ENCODE data around the gene APLP2. TPM values are rescaled to one million over a fixed set of nuclear protein-coding genes. Genes with fewer than 3 reads are reported as not detected.
A peak's percentile ranks its signal among the peaks of the same experiment; 100 is the strongest.

Gene APLP2
- total RNA-seq, 6 donors from 2014 or later: 249 to 939 (median 653) TPM

DNA sequence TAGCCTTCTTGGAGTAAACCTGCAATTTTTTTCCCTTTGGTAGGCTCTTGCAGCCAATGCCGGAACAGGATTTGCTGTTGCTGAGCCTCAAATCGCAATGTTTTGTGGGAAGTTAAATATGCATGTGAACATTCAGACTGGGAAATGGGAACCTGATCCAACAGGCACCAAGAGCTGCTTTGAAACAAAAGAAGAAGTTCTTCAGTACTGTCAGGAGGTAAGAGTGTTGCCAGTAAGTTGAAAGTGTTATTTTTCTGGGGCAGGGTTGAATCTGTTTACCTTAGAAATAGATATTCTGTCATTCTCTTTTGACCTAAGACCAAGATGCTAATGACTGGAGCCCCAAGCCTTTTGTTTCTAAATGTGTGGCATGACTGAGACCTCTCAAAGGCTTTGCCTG is 39.7 kb downstream of the APLP2 start:
- ATAC-seq (ENCODE audit: low FRiP score in 2 of 2) (peak in 1 of 2 donors; percentile 32), DNase-seq (no peak)
- Histone ChIP-seq H3K9me3 (no peaks in the 10 kb centered on the region), H3K27me3 (no peaks in the 10 kb centered on the region), H3K4me1 (peaks cover 0 to 8% (median 2%) of the 10 kb centered on the region in 4 donors), H3K36me3 (peaks cover 7 to 32% (median 16%) of the 10 kb centered on the region in 4 donors), H3K27ac (no peak overlapping the region), H3K4me3 (no peak overlapping the region)
- no peak for TF ChIP-seq CTCF (IDR thresholded peaks at IDR 0.05)
- TF ChIP-seq POLR2A (IDR thresholded peaks at IDR 0.05): no peak
- TF ChIP-seq POLR2AphosphoS5 (IDR thresholded peaks at IDR 0.05): no peak
- TF ChIP-seq EP300 (IDR thresholded peaks at IDR 0.05): no peak
- WGBS, 2 donors: 85% methylated on average over 2 of the region's 2 CpGs

GRCh38 chr11:130110339-130111108 is 40.8 kb downstream of the APLP2 start:
- no peak for DNase-seq
- no peaks in the 10 kb centered on the region for H3K27me3 ChIP-seq
- 80 to 91% methylated on average over 7 of the region's 7 CpGs for WGBS, 2 donors
- ATAC-seq (ENCODE audit: low FRiP score in 2 of 2): no peak
- no peaks in the 10 kb centered on the region for H3K9me3 ChIP-seq
- no peak overlapping the region for H3K27ac ChIP-seq
- H3K4me1 ChIP-seq: peaks cover 3 to 13% (median 6%) of the 10 kb centered on the region in 4 donors
- H3K4me3 ChIP-seq: no peak overlapping the region
- peaks cover 7 to 32% (median 16%) of the 10 kb centered on the region in 4 donors for H3K36me3 ChIP-seq
- TF ChIP-seq POLR2A (IDR thresholded peaks at IDR 0.05): no peak
- TF ChIP-seq CTCF (IDR thresholded peaks at IDR 0.05): no peak
- no peak for TF ChIP-seq POLR2AphosphoS5 (IDR thresholded peaks at IDR 0.05)
- TF ChIP-seq EP300 (IDR thresholded peaks at IDR 0.05): no peak

GRCh38 chr11:130112071-130112830 is 42.6 kb downstream of the APLP2 start:
- Histone ChIP-seq H3K36me3 (peaks cover 7 to 37% (median 16%) of the 10 kb centered on the region in 4 donors), H3K4me3 (no peak overlapping the region), H3K27ac (no peak overlapping the region), H3K9me3 (no peaks in the 10 kb centered on the region), H3K27me3 (no peaks in the 10 kb centered on the region), H3K4me1 (peaks cover 3 to 11% (median 7%) of the 10 kb centered on the region in 4 donors)
- TF ChIP-seq EP300 (IDR thresholded peaks at IDR 0.05): no peak
- TF ChIP-seq POLR2AphosphoS5 (IDR thresholded peaks at IDR 0.05): no peak
- TF ChIP-seq CTCF (IDR thresholded peaks at IDR 0.05): no peak
- no peak for TF ChIP-seq POLR2A (IDR thresholded peaks at IDR 0.05)
- WGBS, 2 donors: 94 to 96% methylated on average over 10 of the region's 10 CpGs
- no peak for ATAC-seq (ENCODE audit: low FRiP score in 2 of 2)
- no peak for DNase-seq

- Histone ChIP-seq H3K4me3 (no peak overlapping the region), H3K9me3 (no peaks in the 10 kb centered on the region), H3K4me1 (peaks cover 12 to 21% (median 17%) of the 10 kb centered on the region in 4 donors), H3K27me3 (no peaks in the 10 kb centered on the region), H3K27ac (peak overlapping the region in 1 of 4 donors; percentile 27), H3K36me3 (peaks cover 7 to 37% (median 16%) of the 10 kb centered on the region in 4 donors)
- ATAC-seq (ENCODE audit: low FRiP score in 2 of 2): no peak
- 83 to 86% methylated on average over 5 of the region's 5 CpGs for WGBS, 2 donors
- TF ChIP-seq EP300 (IDR thresholded peaks at IDR 0.05) (no peak), CTCF (IDR thresholded peaks at IDR 0.05) (no peak), POLR2A (IDR thresholded peaks at IDR 0.05) (no peak), POLR2AphosphoS5 (IDR thresholded peaks at IDR 0.05) (no peak)
- DNase-seq: no peak
These were observed 44.6 kb downstream of the APLP2 start for GRCh38 chr11:130114281-130114680.
